HepG2 (cell line): ENCODE measurements around the gene MKRN2OS.

Experiments used
- CTCF ChIP-seq: sonication (generic); formaldehyde crosslinking; IDR thresholded peaks from 2 replicates; pipeline ENCODE4 v1.5.0; 2020; ENCODE audit warnings: mild to moderate bottlenecking, missing genetic modification reagents, moderate library complexity
- DMAP1 ChIP-seq: IDR thresholded peaks from 2 replicates; pipeline ENCODE4 v1.6.1; 2016
- HDAC6 ChIP-seq: fragments of 200-600 bp; sonication (generic); IDR thresholded peaks from 2 replicates; pipeline ENCODE4 v1.7.0; 2017; ENCODE audit warnings: mild to moderate bottlenecking, antibody characterized with exemption, low read length, low read depth
- KDM5A ChIP-seq: fragments of 200-600 bp; sonication (generic); IDR thresholded peaks from 2 replicates; pipeline ENCODE4 v1.7.0; 2018; ENCODE audit warnings: antibody characterized with exemption, mild to moderate bottlenecking, low read length, borderline replicate concordance
- POLR2AphosphoS5 ChIP-seq: IDR thresholded peaks from 2 replicates; pipeline ENCODE4 v1.6.1; 2012; ENCODE audit warnings: low read depth, low read length
- YY1 ChIP-seq: IDR thresholded peaks from 2 replicates; pipeline ENCODE4 v1.6.1; 2011; ENCODE audit warnings: low read length, low read depth, moderate library complexity, mild to moderate bottlenecking; ENCODE audit not compliant: insufficient read depth, insufficient replicate concordance
- TF ChIP-seq, protein P1 (sequence below): sonication (generic); formaldehyde crosslinking; IDR thresholded peaks from 2 replicates; pipeline ENCODE4 v1.9.0; 2021; ENCODE audit warnings: missing genetic modification reagents, borderline replicate concordance

DNA sequence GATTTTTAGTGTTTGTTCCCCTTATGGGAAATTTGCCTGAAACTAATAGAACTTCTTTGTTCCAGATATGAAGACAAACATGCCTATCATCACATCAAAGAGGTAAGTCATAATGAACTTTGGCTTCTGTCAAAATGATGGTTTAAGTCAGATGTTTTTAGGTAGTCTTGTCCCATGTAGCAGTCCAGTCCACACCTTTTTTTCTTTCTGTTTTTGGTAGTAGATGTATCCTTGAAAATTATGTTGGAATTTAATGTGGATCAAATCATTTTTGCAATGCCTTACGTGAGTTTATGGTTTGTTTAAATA is 48.9 kb downstream of the MKRN2OS start:
- TF ChIP-seq POLR2AphosphoS5 = no peak
- no peak for TF ChIP-seq KDM5A
- no peak for TF ChIP-seq YY1
- no peak for TF ChIP-seq CTCF (CRISPR knock-in tag)
- no peak for TF ChIP-seq DMAP1 (CRISPR knock-in tag)
- TF ChIP-seq, protein P1, sequence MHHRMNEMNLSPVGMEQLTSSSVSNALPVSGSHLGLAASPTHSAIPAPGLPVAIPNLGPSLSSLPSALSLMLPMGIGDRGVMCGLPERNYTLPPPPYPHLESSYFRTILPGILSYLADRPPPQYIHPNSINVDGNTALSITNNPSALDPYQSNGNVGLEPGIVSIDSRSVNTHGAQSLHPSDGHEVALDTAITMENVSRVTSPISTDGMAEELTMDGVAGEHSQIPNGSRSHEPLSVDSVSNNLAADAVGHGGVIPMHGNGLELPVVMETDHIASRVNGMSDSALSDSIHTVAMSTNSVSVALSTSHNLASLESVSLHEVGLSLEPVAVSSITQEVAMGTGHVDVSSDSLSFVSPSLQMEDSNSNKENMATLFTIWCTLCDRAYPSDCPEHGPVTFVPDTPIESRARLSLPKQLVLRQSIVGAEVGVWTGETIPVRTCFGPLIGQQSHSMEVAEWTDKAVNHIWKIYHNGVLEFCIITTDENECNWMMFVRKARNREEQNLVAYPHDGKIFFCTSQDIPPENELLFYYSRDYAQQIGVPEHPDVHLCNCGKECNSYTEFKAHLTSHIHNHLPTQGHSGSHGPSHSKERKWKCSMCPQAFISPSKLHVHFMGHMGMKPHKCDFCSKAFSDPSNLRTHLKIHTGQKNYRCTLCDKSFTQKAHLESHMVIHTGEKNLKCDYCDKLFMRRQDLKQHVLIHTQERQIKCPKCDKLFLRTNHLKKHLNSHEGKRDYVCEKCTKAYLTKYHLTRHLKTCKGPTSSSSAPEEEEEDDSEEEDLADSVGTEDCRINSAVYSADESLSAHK (CRISPR knock-in tag) = no peak
- TF ChIP-seq HDAC6 = no peak
